GM12875 (cell line): ENCODE measurements around the gene SLC2A4.

ENCODE experiments used
- H3K4me3 ChIP-seq: one replicate; pipeline ENCODE4 v1.5.1; 2011; ENCODE audit warnings: low read depth, low read length, control low read depth
- TF ChIP-seq, protein P1 (sequence below): IDR thresholded peaks from 2 replicates; pipeline ENCODE4 v1.5.1; 2011; ENCODE audit warnings: low read depth, mild to moderate bottlenecking, control low read depth, inconsistent platforms, low read length, moderate library complexity, borderline replicate concordance; ENCODE audit not compliant: insufficient read depth

Gene SLC2A4

DNA sequence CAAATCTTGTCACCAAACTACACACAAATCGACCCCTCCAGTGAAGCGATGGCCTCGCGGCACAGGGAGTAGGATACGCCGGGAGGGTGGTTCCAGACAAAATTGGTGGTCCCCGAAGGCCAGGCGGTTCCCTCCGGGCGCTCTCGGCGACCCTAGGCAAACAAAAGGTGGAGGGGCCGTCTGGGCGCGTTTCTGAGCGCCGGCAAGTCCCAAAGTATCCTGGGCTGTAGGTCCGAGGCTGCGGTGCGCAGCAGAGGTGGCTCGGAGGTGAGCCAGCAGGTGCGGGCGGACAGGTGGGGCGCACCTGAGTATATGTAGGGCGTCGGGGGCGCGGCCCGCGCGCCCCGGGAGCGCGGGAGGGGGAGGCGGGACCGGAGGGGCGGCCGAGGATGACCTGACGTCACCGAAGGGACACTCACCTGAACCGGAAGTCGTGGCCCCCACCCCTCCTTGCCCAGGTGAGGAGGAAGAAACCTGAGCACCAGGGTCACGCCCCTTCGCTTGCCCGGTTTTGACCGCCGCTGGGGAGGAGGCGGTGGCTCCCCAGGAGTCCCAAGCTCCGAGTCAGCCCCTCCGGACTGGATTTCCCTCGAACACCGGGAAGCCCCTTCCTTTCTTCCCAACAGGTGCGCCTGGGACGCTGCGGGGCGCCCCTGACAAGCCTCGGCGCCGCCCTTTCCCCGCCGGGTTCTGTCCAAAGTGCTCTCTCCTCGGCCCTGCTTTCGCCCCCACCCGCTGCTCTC is 19.2 kb upstream of the SLC2A4 start, which contains the start of gene CLDN7:
CLDN7 (minus strand) TSS at position 287 of the 743 bp plus-strand sequence. CDS start 435 bp downstream, outside the sequence.
- H3K4me3 ChIP-seq = peak within 1 kb of the TSS; percentile 40
- TF ChIP-seq, protein P1, sequence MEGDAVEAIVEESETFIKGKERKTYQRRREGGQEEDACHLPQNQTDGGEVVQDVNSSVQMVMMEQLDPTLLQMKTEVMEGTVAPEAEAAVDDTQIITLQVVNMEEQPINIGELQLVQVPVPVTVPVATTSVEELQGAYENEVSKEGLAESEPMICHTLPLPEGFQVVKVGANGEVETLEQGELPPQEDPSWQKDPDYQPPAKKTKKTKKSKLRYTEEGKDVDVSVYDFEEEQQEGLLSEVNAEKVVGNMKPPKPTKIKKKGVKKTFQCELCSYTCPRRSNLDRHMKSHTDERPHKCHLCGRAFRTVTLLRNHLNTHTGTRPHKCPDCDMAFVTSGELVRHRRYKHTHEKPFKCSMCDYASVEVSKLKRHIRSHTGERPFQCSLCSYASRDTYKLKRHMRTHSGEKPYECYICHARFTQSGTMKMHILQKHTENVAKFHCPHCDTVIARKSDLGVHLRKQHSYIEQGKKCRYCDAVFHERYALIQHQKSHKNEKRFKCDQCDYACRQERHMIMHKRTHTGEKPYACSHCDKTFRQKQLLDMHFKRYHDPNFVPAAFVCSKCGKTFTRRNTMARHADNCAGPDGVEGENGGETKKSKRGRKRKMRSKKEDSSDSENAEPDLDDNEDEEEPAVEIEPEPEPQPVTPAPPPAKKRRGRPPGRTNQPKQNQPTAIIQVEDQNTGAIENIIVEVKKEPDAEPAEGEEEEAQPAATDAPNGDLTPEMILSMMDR = no peak

DNA sequence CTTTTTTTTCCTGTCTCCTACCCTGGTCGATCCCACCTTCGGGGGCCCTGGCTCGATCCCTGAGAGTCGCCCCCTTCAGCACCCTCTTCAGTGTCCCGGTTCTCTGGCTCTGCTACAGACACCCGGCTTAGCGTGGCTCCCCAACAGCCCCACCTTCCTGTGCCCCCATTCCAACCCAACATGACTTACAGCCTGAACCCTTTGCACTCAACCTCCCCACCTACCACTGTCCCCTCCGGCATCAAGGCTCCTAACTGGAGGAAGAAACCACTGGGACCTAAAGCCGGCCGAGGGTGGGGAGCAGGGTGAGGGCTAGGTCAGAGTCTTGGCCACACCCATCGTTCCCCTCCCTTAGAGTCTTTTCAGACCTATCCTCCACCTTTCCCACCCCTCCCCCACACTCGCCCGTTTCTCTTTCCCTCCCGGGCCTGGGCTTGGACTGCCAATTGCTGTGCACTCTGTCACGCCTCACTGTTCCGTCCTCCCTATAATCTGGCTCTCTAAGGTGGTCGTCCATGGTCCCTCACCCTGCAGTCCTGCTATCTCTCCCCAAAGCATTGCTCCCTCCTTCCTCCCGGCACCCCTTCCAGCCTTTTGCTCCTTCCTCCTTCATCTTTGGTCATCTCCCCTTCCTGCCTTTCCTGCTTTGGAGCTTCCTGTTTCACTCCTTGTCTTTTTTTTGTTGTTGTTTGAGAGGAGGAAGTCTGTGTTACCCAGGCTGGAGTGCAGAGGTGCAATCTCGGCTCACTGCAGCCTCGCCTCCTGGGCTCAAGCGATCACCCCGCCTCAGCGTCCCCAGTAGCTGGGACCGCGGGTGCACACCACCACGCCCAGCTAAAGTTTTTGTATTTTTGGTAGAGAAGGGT is 18.4 kb upstream of the SLC2A4 start:
- TF ChIP-seq, protein P1 = no peak
- H3K4me3 ChIP-seq = no peak overlapping the region

DNA sequence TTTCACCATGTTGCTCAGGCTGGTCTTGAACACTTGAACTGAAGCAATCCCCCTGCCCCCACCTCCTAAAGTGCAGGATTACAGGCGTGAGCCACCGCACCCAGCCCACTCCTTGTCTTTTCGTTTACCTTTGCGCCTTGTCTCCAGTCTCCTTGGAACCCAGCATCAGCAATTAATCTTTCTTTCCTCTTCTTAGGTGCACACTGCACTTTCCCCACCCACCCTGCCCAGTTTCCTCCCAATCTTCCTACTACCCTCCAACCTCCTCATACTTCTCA is 17.8 kb upstream of the SLC2A4 start:
- TF ChIP-seq, protein P1 = no peak
- H3K4me3 ChIP-seq = no peak overlapping the region

DNA sequence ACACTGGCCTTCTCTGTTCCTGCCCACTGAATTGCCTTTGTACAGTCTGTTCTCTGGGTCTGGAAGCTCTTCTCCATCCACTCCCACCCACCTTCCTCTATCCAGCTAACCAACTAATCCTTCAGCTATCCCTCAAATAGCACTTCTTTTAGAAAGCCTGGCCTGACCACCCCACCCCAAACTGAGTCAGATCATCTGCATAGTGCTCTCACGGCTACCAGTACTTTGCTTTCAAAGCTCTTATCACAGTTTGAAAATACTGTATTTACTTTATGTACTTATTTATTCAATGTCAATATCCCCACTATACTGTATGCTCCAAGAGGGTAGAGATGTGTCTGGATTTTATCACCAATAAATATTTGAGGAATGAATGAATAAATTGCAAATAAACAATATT is 14.7 kb upstream of the SLC2A4 start:
- no peak overlapping the region for H3K4me3 ChIP-seq
- TF ChIP-seq, protein P1 = no peak

DNA sequence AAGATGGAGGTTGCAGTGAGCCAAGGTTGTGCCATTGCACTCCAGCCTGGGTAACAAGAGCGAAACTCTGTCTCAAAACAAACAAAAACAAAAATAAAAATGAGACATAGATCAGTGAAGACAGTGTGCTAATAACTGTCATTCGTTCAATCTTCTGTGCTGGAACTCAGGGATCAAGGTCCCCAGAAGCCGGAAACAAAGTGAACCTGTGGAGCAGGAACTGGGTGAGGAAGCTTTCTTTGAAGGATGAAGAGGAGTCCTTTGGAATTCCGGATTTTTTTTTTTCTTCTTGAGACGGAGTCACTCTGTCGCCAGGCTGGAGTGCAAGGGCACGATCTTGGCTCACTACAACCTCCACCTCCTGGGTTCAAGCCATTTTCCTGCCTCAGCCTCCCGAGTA is 2.1 kb upstream of the SLC2A4 start:
- no peak overlapping the region for H3K4me3 ChIP-seq
- TF ChIP-seq, protein P1 = no peak

DNA sequence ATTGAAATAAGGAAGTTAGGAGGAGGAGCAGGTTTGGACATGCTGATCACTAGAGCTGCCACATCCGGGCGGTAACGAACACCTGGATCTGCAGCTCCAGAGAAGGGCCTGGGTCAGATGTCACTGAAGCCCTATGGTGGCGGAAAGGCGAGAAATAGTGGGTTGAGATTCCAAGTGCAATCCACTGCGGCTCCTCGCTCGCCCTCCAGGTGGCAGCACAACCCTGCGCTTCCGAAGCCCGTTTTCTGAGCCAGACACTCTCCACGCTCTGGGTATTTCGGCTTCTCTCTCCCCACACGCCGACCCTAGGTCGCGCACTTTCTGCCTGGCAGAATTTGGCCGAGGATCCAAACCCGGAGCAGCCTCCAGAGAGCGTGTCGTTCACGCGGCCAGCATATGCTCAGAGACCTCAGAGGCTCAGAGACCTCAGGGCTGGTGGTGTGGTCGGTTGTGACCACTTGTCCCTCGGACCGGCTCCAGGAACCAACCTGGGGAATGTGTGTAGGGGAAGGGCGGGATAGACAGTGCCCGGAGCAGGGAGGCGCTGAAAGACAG is 922 bp upstream of the SLC2A4 start:
- TF ChIP-seq, protein P1 = peak; percentile 84
- H3K4me3 ChIP-seq = peak overlapping the region; percentile 30
